Activated naive CD8-positive, alpha-beta T cell treated with anti-CD3 and anti-CD28 coated beads, Interleukin-2, amount 50 U/mL, for 24 hours (primary cell): ENCODE data around the gene ACAP3.
"Not testable (repeated sequence)": the region's sequence is repeated elsewhere in the genome, so short reads cannot be mapped to it uniquely, and the experiment has no call there.

ENCODE experiments used
- ATAC-seq: fragments of 150-1000 bp; cut with Tn5 transposase; one replicate; pipeline ENCODE4 v1.10.0; 2021
- DNase-seq: peaks from one replicate; pipeline ENCODE4 v3.0.0; 2021
- H3K27ac Mint-ChIP-seq: one replicate; pipeline ENCODE4 v1.8.0; 2021; ENCODE audit warnings: mild to moderate bottlenecking, mixed read lengths
- H3K27me3 Mint-ChIP-seq: one replicate; pipeline ENCODE4 v1.8.0; 2021; ENCODE audit warnings: mixed read lengths
- H3K36me3 Mint-ChIP-seq: one replicate; pipeline ENCODE4 v1.8.0; 2021; ENCODE audit warnings: low read depth, mixed read lengths
- H3K4me1 Mint-ChIP-seq: one replicate; pipeline ENCODE4 v1.8.0; 2021; ENCODE audit warnings: mixed read lengths
- H3K4me3 Mint-ChIP-seq: one replicate; pipeline ENCODE4 v1.8.0; 2021; ENCODE audit warnings: mild to moderate bottlenecking, moderate library complexity, mixed read lengths
- H3K9me3 Mint-ChIP-seq: one replicate; pipeline ENCODE4 v1.8.0; 2021; ENCODE audit warnings: mixed read lengths

ACAP3 gene

DNA sequence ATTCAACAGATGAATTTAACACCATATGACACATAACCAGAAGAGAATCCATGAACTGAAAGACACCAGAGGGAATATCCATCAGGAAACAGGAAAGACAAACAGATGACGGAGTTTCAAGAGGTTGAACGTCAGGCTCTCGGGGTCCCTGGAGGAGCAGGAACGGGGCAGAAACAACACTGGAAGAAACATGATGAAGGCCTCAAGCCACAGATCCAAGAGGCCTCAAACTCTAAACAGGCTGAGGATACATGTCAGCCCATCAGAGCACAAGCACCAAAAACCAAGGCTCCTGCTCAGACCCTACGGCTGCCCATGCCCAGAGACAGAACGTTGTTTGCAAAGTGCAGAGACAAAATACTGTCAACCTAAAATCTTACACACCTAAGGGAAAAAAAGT lies 9.7 kb upstream of the ACAP3 start:
- H3K4me3 Mint-ChIP-seq, result no peak overlapping the region
- no peak for ATAC-seq
- H3K27ac Mint-ChIP-seq, result peak overlapping the region; percentile 5
- no peaks in the 10 kb centered on the region for H3K27me3 Mint-ChIP-seq
- H3K4me1 Mint-ChIP-seq, result peaks cover 5% of the 10 kb centered on the region
- H3K36me3 Mint-ChIP-seq, result peaks cover 20% of the 10 kb centered on the region
- H3K9me3 Mint-ChIP-seq, result no peaks in the 10 kb centered on the region
- DNase-seq, result no peak

DNA sequence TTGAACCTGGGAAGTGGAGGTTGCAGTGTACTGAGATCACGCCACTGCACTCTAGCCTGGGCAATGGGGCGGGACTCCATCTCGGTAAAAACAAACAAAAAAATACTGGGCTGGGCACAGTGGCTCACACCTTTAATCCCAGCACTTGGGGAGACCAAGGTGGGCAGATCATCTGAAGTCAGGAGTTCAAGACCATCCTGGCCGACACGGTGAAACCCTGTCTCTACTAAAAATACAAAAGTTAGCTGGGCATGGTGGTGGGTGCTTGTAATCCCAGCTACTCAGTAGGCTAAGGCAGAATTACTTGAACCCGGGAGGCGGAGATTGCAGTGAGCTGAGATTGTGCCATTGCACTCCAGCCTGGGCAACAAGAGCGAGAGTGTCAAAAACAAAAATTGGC lies 8.5 kb upstream of the ACAP3 start:
- peaks cover 20% of the 10 kb centered on the region for H3K36me3 Mint-ChIP-seq
- not testable (repeated sequence) for DNase-seq, H3K27ac Mint-ChIP-seq, H3K27me3 Mint-ChIP-seq, H3K9me3 Mint-ChIP-seq, ATAC-seq, H3K4me3 Mint-ChIP-seq, H3K4me1 Mint-ChIP-seq

DNA sequence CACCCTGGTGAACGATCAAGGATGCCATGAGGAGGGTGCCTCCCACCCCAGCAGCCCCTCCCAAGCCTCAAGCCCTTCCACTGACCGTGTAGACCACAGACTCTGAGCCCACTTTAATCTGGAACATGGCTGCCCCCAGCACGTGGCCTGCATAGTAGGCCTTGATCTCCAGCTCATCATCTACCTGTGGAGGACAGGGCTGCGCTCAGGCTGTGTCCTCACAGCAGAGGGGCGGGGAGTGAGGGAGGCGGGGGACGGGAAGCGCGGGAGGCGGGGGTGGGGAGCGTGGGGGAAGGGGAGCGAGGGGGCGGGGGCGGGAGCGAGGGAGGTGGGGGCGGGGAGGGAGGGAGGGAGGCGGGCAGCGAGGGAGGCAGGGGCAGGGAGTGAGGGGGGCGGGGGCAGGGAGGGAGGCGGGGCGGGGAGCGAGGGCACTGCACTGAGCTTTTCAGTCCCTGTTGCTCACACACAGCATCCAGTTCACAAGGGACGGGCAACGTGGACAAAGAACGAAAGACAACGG lies 7.8 kb upstream of the ACAP3 start:
- DNase-seq (no peak), ATAC-seq (no peak)
- Mint-ChIP-seq H3K27ac (no peak overlapping the region), H3K4me1 (no peaks in the 10 kb centered on the region), H3K27me3 (no peaks in the 10 kb centered on the region), H3K4me3 (no peak overlapping the region), H3K36me3 (peaks cover 20% of the 10 kb centered on the region), H3K9me3 (no peaks in the 10 kb centered on the region)

DNA sequence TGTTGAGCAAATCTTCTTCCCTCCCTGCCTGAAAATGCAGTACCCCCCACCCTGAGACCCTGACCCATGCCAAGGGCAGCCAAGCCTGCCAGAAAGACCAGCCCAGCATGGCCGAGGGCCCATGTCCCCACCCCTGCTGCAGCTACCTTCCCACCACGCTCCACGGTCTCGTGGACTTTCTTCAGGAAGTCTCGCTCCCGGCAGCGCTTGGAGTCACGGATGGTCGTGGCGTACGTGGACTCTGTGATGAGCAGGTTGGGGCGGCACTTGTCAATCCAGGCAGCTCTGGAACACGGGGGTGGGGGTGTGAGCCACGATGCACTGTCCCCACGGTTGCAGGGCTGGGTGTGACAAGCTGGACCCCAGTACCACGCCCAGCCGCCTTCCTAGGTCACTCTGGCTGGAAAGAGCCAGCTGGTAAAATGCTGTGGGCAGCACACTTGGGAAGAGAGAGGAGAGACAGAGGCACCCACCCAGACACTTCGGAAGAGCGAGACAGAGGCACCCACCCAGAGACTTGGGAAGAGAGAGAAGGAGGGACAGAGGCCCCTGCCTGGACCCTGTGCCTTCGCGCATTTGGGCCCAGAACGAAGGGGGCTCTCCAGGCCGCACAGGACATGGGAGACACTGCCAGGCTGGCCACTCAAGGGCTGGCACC lies 7.1 kb upstream of the ACAP3 start:
- Mint-ChIP-seq H3K4me3 (no peak overlapping the region), H3K9me3 (no peaks in the 10 kb centered on the region), H3K27me3 (no peaks in the 10 kb centered on the region), H3K36me3 (peaks cover 20% of the 10 kb centered on the region), H3K27ac (no peak overlapping the region), H3K4me1 (no peaks in the 10 kb centered on the region)
- no peak for ATAC-seq
- no peak for DNase-seq

DNA sequence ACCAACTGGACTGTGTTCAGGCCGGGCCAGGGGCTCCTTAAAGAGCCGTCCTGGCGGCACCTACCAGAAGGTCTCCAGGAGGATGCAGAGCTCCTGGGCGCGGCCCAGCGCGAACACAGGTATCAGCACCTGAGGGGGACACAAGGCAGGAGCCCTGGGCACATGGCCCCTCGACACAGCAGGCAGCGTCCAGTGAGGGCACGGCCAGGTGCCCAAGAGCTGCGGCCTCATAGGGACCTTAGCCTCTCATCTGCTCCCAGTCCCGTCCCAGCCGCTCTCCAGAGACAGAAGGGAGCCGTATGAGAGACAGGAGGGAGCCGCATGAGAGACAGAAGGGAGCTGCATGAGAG lies 6.5 kb upstream of the ACAP3 start:
- Mint-ChIP-seq H3K4me1 (no peaks in the 10 kb centered on the region), H3K36me3 (peaks cover 17% of the 10 kb centered on the region), H3K27ac (no peak overlapping the region), H3K27me3 (no peaks in the 10 kb centered on the region), H3K9me3 (no peaks in the 10 kb centered on the region), H3K4me3 (no peak overlapping the region)
- ATAC-seq, result no peak
- DNase-seq, result no peak

DNA sequence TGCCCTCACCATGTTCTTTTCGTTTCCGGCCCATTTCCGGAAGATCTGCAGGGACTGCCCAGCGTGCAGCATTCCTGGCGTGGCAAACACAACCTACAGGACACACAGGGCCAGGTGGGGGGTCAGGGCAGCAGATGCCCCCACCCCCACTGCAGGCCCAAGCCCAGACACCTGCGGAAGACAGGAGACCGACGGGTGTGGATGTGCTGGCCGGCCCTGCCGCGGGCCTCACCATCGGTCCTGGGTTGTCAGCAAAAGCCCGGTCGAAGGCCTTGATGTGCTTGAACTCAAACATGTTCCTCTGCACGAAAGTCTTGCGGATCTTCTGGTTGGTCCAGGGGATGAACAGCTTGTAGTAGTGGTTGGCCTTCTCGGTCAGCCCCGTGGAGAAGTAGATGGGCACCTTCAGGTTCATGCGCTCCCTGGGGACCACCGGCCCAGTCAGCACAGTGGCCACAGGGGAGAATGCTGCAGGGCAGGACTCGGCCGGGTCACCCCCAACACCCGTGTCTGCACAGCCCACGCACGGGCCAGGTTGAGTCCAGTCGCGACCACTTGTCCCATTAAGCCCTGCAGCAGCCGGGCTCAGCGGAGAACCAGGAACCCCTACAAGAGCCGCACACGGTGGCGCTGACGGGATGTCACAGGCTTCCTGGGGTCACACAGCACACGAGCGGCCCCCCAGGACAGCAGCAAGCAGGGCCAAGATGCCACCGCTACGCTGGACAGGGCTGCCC lies 5.9 kb upstream of the ACAP3 start:
- H3K36me3 Mint-ChIP-seq, result peaks cover 14% of the 10 kb centered on the region
- no peak overlapping the region for H3K4me3 Mint-ChIP-seq

DNA sequence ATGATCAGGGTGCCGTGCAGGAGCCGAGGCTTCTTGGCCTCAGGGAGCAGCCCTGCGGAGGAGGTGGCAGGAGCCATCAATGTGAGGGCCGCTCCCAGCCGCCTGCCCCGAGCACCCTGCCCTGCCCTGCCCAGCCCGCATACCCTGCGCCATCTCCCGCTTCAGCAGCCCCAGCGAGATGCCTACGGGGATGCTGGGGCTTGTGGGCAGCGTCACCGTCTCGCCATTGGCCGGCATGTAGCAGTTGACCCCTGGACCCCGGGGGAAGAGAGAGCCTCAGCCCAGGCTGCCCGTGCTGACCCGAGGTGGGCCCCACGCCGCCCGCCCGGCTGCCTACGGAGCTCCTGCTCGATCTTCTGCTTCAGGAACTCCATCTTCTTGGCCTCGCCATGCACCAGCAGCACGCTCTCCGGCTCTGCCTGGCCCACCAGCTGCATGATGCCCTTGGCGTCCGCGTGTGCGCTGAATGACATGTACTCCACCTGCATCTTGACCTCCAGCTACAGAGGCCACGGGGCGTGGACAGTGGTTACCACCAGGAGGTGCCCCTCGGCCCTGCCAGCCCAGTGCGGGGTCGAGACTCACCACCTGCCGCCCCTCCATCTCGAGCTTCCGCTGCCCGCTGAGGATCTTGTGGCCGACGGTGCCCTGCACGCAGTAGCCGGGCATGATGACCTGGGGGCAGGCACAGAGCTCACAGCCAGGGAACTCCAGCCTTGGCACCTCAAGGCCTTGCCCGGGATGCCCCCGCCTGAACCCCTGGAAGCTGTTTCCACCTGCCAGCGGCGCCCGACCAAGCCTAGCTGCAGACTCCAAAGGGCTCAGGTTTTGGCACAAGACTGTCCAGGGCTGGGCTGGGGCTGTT lies 5.0 kb upstream of the ACAP3 start:
- no peak for DNase-seq
- Mint-ChIP-seq H3K9me3 (no peaks in the 10 kb centered on the region), H3K4me3 (no peak overlapping the region), H3K27ac (no peak overlapping the region), H3K36me3 (peaks cover 14% of the 10 kb centered on the region), H3K27me3 (no peaks in the 10 kb centered on the region), H3K4me1 (no peaks in the 10 kb centered on the region)
- no peak for ATAC-seq

More for the DNA sequence above, 5.9 kb upstream of the ACAP3 start:
- Mint-ChIP-seq H3K4me1 (no peaks in the 10 kb centered on the region), H3K27me3 (no peaks in the 10 kb centered on the region), H3K9me3 (no peaks in the 10 kb centered on the region), H3K27ac (no peak overlapping the region)
- DNase-seq (no peak), ATAC-seq (no peak)

DNA sequence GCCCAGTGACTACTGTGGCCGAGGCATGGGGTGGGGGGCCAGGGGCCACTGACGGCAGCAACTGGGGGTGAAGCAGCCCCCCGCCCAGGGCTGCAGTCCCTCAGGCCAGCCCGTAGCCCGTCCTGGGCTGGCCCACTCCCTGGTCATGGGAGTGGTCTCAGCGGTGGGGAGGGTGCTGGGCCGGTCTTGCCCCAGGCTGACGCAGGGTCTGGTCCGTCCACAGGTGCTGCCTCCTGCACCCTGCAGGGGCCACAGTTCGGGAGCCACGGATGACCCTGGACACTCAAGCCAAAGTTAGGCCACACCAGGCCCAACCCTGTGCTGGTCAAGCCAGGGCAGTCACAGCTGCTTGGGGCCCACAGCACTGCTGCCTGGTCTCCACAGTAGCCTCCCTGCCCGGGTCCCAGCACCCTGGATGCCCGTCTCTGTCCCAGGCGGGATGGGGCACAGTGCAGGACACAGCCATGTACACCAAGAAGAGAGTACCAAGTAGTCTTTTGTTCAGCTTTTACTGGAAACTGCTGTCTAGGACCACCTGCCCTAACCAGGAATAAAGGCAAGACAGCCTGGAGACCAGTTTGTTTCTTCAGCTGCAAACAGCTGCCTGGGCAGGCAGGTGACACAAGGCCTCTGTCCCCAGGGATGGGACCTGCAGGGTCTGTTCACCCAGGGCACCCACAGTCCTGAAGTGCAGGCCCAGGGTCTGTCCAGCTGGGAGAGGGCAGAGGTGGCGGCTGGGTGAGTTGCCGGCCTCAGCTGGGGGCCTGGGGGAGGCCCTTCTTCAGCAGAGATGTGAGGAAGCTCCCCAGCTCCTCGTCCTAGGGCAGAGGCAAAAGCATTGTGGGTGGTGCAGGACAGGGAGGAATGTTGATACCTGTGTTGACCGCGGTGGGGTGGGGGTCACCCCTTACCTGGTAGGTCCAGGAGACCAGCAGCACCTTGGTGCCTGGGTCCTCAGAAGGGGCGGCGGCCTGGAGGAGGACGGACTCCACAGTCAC lies 3.7 kb upstream of the ACAP3 start:
- Mint-ChIP-seq H3K4me1 (peaks cover 8% of the 10 kb centered on the region), H3K9me3 (no peaks in the 10 kb centered on the region), H3K4me3 (no peak overlapping the region), H3K27ac (no peak overlapping the region), H3K36me3 (peaks cover 11% of the 10 kb centered on the region), H3K27me3 (no peaks in the 10 kb centered on the region)
- ATAC-seq, result no peak
- no peak for DNase-seq

DNA sequence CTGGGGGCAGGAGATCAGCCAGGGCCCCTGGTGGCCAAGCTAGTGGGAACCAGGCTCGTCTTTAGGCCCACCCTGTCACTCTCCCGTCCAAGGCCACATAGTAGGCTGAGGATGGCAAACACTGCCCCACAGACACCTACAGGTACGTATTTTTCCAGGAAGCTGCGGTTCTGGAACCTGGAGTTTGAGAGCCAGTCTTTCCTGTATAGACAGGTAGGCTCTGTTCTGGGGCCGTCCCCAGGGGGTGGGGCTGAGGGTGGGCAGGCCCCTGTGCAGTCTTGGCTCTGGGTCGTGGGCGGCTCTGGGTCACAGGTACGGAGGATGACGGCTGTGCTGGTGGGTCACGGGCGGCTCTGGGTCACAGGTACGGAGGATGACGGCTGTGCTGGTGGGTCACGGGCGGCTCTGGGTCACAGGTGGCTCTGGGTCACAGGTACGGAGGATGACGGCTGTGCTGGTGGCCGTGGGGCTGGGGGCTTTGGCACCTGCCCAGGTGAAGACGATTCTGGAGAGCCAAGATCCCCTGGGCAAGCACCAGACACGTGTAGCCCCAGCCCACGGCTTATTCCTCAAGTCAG lies 2.8 kb upstream of the ACAP3 start:
- ATAC-seq, result no peak
- peak overlapping the region; percentile 50 for H3K4me3 Mint-ChIP-seq
- peaks cover 4% of the 10 kb centered on the region for H3K36me3 Mint-ChIP-seq
- no peak overlapping the region for H3K27ac Mint-ChIP-seq
- no peak for DNase-seq
- peaks cover 16% of the 10 kb centered on the region for H3K4me1 Mint-ChIP-seq
- H3K27me3 Mint-ChIP-seq, result no peaks in the 10 kb centered on the region
- H3K9me3 Mint-ChIP-seq, result no peaks in the 10 kb centered on the region

DNA sequence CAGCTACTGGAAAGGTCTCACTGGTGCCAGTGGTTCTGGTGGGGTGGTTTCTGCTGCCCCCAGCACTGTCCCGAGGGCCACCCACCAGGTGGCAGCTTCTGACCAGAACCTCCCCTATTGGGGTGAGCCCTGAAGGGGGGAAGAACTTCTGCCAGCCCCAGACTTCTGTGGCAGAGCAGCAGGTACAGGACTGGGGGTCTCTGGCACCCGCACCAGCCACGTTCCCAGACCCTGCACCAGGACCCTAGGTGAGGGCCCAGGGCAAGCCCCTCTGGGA lies 2.3 kb upstream of the ACAP3 start:
- H3K27ac Mint-ChIP-seq, result no peak overlapping the region
- H3K27me3 Mint-ChIP-seq, result no peaks in the 10 kb centered on the region
- H3K4me1 Mint-ChIP-seq, result peaks cover 19% of the 10 kb centered on the region
- H3K4me3 Mint-ChIP-seq, result peak overlapping the region; percentile 75
- H3K9me3 Mint-ChIP-seq, result no peaks in the 10 kb centered on the region
- H3K36me3 Mint-ChIP-seq, result peaks cover 4% of the 10 kb centered on the region
- ATAC-seq (no peak), DNase-seq (no peak)

DNA sequence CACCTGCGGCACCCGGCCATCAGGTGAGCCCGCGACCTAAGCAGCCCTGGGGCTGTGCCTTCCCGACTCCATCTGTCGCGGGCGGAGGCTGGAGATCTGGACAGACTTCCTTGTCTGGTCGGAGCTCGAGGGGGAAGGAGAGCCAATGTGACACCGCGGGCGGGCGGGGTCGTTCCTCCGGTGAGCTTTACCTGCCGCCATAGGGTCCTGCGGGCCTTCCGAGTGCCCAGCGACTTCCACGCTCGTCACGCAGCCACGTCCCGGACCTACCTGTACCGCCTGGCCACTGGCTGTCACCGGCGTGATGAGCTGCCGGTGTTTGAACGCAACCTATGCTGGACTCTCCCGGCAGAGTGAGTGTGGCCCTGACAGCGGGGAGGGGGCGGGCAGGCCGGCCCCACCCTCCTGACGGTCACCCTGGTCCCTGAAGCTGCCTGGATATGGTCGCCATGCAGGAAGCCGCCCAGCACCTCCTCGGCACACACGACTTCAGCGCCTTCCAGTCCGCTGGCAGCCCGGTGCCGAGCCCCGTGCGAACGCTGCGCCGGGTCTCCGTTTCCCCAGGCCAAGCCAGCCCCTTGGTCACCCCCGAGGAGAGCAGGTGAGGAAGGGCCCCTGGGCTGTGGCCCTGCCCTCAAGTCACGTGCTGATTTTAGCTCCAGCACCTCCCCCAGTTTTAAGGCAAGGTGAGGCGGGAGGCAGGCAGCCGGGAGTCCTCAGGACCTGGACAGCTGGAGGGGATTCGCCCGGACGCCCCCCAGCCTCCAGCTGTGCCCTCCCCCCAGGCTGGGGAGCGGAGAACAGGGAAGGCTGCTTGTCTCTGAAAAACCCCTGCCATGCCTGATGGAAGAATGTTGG lies 1.8 kb upstream of the ACAP3 start:
- Mint-ChIP-seq H3K9me3 (no peaks in the 10 kb centered on the region), H3K4me3 (peak overlapping the region; percentile 75), H3K27ac (peak overlapping the region; percentile 35), H3K27me3 (no peaks in the 10 kb centered on the region), H3K4me1 (peaks cover 23% of the 10 kb centered on the region), H3K36me3 (peaks cover 3% of the 10 kb centered on the region)
- DNase-seq (peak; percentile 34), ATAC-seq (no peak)

DNA sequence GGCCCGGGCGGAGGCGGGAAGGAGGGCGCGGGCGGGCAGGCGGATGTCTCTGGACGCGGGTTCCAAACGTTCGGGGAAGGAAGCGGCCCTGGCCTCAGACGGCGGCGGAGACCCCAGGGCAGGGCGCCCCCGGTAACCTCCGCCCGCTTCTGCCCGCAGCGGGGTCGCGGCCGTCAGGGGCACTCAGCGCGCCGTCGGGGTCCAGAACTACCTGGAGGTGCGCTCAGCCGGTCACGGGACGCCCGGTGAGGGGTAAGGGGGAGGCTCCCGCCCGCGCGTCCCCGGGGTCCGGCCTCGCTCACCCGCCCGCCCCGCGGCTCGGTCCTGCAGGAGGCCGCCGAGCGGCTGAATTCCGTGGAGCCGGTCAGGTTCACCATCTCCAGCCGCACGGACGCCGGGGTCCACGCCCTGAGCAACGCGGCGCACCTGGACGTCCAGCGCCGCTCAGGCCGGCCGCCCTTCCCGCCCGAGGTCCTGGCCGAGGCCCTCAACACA lies 1.1 kb upstream of the ACAP3 start:
- Mint-ChIP-seq H3K4me1 (peaks cover 23% of the 10 kb centered on the region), H3K4me3 (peak overlapping the region; percentile 80), H3K27ac (peak overlapping the region; percentile 56), H3K27me3 (no peaks in the 10 kb centered on the region), H3K9me3 (no peaks in the 10 kb centered on the region), H3K36me3 (peaks cover 2% of the 10 kb centered on the region)
- DNase-seq, result no peak
- no peak for ATAC-seq
